SK-N-SH treated with all-trans-retinoic acid at 6 μM for 48 hours (cell line): ENCODE results near the gene CCDC77.

ENCODE experiments used
- ESRRG ChIP-seq: fragments of 250-450 bp; sonication (Bioruptor Pico); IDR thresholded peaks from 2 replicates; pipeline ENCODE4 v1.6.1; 2021; ENCODE audit warnings: mild to moderate bottlenecking
- TF ChIP-seq, protein P1 (sequence below): fragments of 250-450 bp; sonication (Bioruptor Pico); IDR thresholded peaks from 2 replicates; pipeline ENCODE4 v1.8.0; 2020; ENCODE audit warnings: mild to moderate bottlenecking, moderate library complexity, borderline replicate concordance

DNA sequence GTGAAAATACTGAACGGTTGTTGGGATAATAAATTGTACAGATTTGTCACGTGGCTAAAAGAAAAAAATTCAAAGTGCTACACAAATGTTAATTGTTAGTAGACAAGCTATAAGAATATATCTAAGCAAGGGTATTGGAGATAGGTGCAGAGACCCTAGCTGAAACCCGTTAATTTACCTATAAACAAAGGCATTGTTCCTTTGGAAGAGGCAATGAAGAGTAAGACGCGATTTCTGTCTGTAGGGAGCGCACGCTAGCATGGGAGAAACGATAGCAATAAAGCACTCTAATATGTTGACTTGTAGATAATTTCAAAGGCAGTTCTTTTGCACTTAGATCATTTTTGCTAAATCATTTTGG lies 565 bp downstream of the CCDC77 start:
- TF ChIP-seq ESRRG = no peak
- TF ChIP-seq, protein P1, sequence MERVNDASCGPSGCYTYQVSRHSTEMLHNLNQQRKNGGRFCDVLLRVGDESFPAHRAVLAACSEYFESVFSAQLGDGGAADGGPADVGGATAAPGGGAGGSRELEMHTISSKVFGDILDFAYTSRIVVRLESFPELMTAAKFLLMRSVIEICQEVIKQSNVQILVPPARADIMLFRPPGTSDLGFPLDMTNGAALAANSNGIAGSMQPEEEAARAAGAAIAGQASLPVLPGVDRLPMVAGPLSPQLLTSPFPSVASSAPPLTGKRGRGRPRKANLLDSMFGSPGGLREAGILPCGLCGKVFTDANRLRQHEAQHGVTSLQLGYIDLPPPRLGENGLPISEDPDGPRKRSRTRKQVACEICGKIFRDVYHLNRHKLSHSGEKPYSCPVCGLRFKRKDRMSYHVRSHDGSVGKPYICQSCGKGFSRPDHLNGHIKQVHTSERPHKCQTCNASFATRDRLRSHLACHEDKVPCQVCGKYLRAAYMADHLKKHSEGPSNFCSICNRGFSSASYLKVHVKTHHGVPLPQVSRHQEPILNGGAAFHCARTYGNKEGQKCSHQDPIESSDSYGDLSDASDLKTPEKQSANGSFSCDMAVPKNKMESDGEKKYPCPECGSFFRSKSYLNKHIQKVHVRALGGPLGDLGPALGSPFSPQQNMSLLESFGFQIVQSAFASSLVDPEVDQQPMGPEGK (CRISPR knock-in tag) = no peak
